Trophoblast cell (in vitro differentiated cells and primary cell): ENCODE measurements around the gene INAFM2.

ENCODE experiments used
- DNase-seq, 2 donors: peaks; one replicate each; pipeline ENCODE4 v3.0.0-alpha.2; 2016
- H2AFZ ChIP-seq: 2 replicates; pipeline ENCODE4 v1.6.1; 2013; ENCODE audit warnings: low read length, moderate library complexity, mild to moderate bottlenecking; ENCODE audit not compliant: insufficient read depth, poor library complexity
- H2AK5ac ChIP-seq: 2 replicates; pipeline ENCODE4 v1.6.1; 2013; ENCODE audit warnings: mild to moderate bottlenecking, low read length
- H2BK120ac ChIP-seq: 2 replicates; pipeline ENCODE4 v1.6.1; 2013; ENCODE audit warnings: low read length, mild to moderate bottlenecking, moderate library complexity; ENCODE audit not compliant: insufficient read depth, poor library complexity
- H2BK12ac ChIP-seq: 2 replicates; pipeline ENCODE4 v1.6.1; 2013; ENCODE audit warnings: mild to moderate bottlenecking, low read length, moderate library complexity
- H2BK5ac ChIP-seq: 2 replicates; pipeline ENCODE4 v1.6.1; 2013; ENCODE audit warnings: low read length, low read depth, moderate library complexity, mild to moderate bottlenecking; ENCODE audit not compliant: poor library complexity
- H3K14ac ChIP-seq: 2 replicates; pipeline ENCODE4 v1.6.1; 2013; ENCODE audit warnings: mild to moderate bottlenecking, low read length
- H3K18ac ChIP-seq: 2 replicates; pipeline ENCODE4 v1.6.1; 2013; ENCODE audit warnings: mild to moderate bottlenecking, low read length
- H3K23ac ChIP-seq: 2 replicates; pipeline ENCODE4 v1.6.1; 2013; ENCODE audit warnings: low read length
- H3K27ac ChIP-seq: 2 replicates; pipeline ENCODE4 v1.5.1; 2013; ENCODE audit warnings: low read depth, mild to moderate bottlenecking, inconsistent platforms, low read length, moderate library complexity
- H3K27me3 ChIP-seq: 2 replicates; pipeline ENCODE4 v1.6.1; 2013; ENCODE audit warnings: inconsistent platforms, mild to moderate bottlenecking, low read length, moderate library complexity; ENCODE audit not compliant: insufficient read depth
- H3K36me3 ChIP-seq, 2 experiments: 1 replicate in 1 of 2; 2 replicates in 1 of 2; pipeline ENCODE4 v1.6.1; 2013; ENCODE audit warnings: low read length in 2 of 2, mild to moderate bottlenecking in 2 of 2, moderate library complexity in 1 of 2; ENCODE audit not compliant: insufficient read depth in 2 of 2, control insufficient read depth in 1 of 2
- H3K4ac ChIP-seq: 2 replicates; pipeline ENCODE4 v1.6.1; 2013; ENCODE audit warnings: low read depth, mild to moderate bottlenecking, low read length, moderate library complexity
- H3K4me1 ChIP-seq, 2 experiments: 1 replicate in 1 of 2; 2 replicates in 1 of 2; pipeline ENCODE4 v1.6.1; 2013; ENCODE audit warnings: low read length in 2 of 2, mild to moderate bottlenecking in 2 of 2, moderate library complexity in 1 of 2; ENCODE audit not compliant: insufficient read depth in 2 of 2, control insufficient read depth in 1 of 2
- H3K4me2 ChIP-seq: 2 replicates; pipeline ENCODE4 v1.6.1; 2013; ENCODE audit warnings: inconsistent platforms, mild to moderate bottlenecking, low read length, moderate library complexity
- H3K4me3 ChIP-seq: 2 replicates; pipeline ENCODE4 v1.5.1; 2013; ENCODE audit warnings: mild to moderate bottlenecking, low read depth, low read length, inconsistent platforms
- H3K79me1 ChIP-seq: one replicate; pipeline ENCODE4 v1.6.1; 2013; ENCODE audit warnings: low read length
- H3K79me2 ChIP-seq: 2 replicates; pipeline ENCODE4 v1.6.1; 2013; ENCODE audit warnings: low read length, mild to moderate bottlenecking; ENCODE audit not compliant: control insufficient read depth, insufficient read depth, poor library complexity
- H3K9ac ChIP-seq: 2 replicates; pipeline ENCODE4 v1.6.1; 2013; ENCODE audit warnings: mild to moderate bottlenecking, low read length
- H3K9me3 ChIP-seq: 2 replicates; pipeline ENCODE4 v1.6.1; 2013; ENCODE audit warnings: low read depth, mild to moderate bottlenecking, control low read depth, inconsistent platforms, low read length; ENCODE audit not compliant: insufficient read depth
- H4K12ac ChIP-seq: 2 replicates; pipeline ENCODE4 v1.6.1; 2013; ENCODE audit warnings: low read depth, mild to moderate bottlenecking, low read length, moderate library complexity
- H4K8ac ChIP-seq: 2 replicates; pipeline ENCODE4 v1.6.1; 2013; ENCODE audit warnings: low read depth, mild to moderate bottlenecking, low read length, moderate library complexity
- H4K91ac ChIP-seq: one replicate; pipeline ENCODE4 v1.6.1; 2013; ENCODE audit warnings: low read depth, mild to moderate bottlenecking, low read length, moderate library complexity
- WGBS: extraction: QIAGEN DNeasy Blood & Tissue Kit; methylation state at CpG from one replicate; pipeline ENCODE4 v1.1.7; 2013; ENCODE audit warnings: missing lambda C conversion rate; ENCODE audit not compliant: insufficient read length, insufficient coverage; ENCODE audit errors: extremely low coverage; 5-methylcytosine and 5-hydroxymethylcytosine counted together

INAFM2 gene

GRCh38 chr15:40344217-40344616 lies 20.7 kb downstream of the INAFM2 start:
- Histone ChIP-seq H3K36me3 (no peaks in the 10 kb centered on the region), H3K4me3 (no peak overlapping the region), H3K79me2 (no peaks in the 10 kb centered on the region), H3K79me1 (no peaks in the 10 kb centered on the region), H3K9ac (no peak overlapping the region), H2AK5ac (no peak overlapping the region), H3K4ac (no peak overlapping the region), H2BK12ac (no peak overlapping the region), H3K18ac (no peak overlapping the region), H4K91ac (no peak overlapping the region), H3K27ac (no peak overlapping the region), H4K12ac (no peak overlapping the region), H2BK5ac (no peak overlapping the region), H4K8ac (no peak overlapping the region), H3K14ac (no peak overlapping the region), H3K9me3 (peaks cover 2% of the 10 kb centered on the region), H2BK120ac (no peak overlapping the region), H2AFZ (no peak overlapping the region), H3K27me3 (no peaks in the 10 kb centered on the region), H3K4me1 (peaks cover 0 to 3% of the 10 kb centered on the region in 2 experiments), H3K23ac (no peak overlapping the region), H3K4me2 (no peak overlapping the region)
- no CpG with 5 or more reads among the region's 6 CpGs for WGBS
- no peak for DNase-seq

GRCh38 chr15:40344631-40345120 lies 21.2 kb downstream of the INAFM2 start:
- Histone ChIP-seq H2AK5ac (no peak overlapping the region), H2BK120ac (no peak overlapping the region), H4K12ac (no peak overlapping the region), H3K79me2 (no peaks in the 10 kb centered on the region), H3K4me1 (peaks cover 0 to 3% of the 10 kb centered on the region in 2 experiments), H2BK5ac (no peak overlapping the region), H3K79me1 (no peaks in the 10 kb centered on the region), H3K4ac (no peak overlapping the region), H3K18ac (no peak overlapping the region), H4K91ac (no peak overlapping the region), H3K14ac (no peak overlapping the region), H2AFZ (no peak overlapping the region), H3K36me3 (no peaks in the 10 kb centered on the region), H3K4me2 (no peak overlapping the region), H3K4me3 (no peak overlapping the region), H3K9ac (no peak overlapping the region), H3K27me3 (no peaks in the 10 kb centered on the region), H2BK12ac (no peak overlapping the region), H3K23ac (no peak overlapping the region), H3K9me3 (peaks cover 2% of the 10 kb centered on the region), H3K27ac (no peak overlapping the region), H4K8ac (no peak overlapping the region)
- WGBS, result no CpG with 5 or more reads among the region's 15 CpGs
- peak in 1 of 2 donors; percentile 57 for DNase-seq

- H3K4me3 ChIP-seq, result no peak overlapping the region
- DNase-seq, result no peak
- no peak overlapping the region for H4K12ac ChIP-seq
- no peak overlapping the region for H2AFZ ChIP-seq
- peaks cover 0 to 3% of the 10 kb centered on the region in 2 experiments for H3K4me1 ChIP-seq
- peaks cover 2% of the 10 kb centered on the region for H3K9me3 ChIP-seq
- H3K14ac ChIP-seq, result no peak overlapping the region
- H4K8ac ChIP-seq, result no peak overlapping the region
- H3K27me3 ChIP-seq, result no peaks in the 10 kb centered on the region
- no peaks in the 10 kb centered on the region for H3K79me2 ChIP-seq
- no peak overlapping the region for H3K9ac ChIP-seq
- H3K4ac ChIP-seq, result no peak overlapping the region
- no peak overlapping the region for H2BK12ac ChIP-seq
- no peak overlapping the region for H3K27ac ChIP-seq
- H3K18ac ChIP-seq, result no peak overlapping the region
- H2BK5ac ChIP-seq, result no peak overlapping the region
- no peak overlapping the region for H3K23ac ChIP-seq
- no peak overlapping the region for H2AK5ac ChIP-seq
- WGBS, result no CpG with 5 or more reads among the region's 10 CpGs
- H2BK120ac ChIP-seq, result no peak overlapping the region
- H3K79me1 ChIP-seq, result no peaks in the 10 kb centered on the region
- no peak overlapping the region for H4K91ac ChIP-seq
- H3K4me2 ChIP-seq, result no peak overlapping the region
- no peaks in the 10 kb centered on the region for H3K36me3 ChIP-seq
Observed at GRCh38 chr15:40345225-40345866, 21.9 kb downstream of the INAFM2 start.

- Histone ChIP-seq H4K91ac (no peak overlapping the region), H3K18ac (no peak overlapping the region)
Observed at GRCh38 chr15:40345867-40346578, 22.5 kb downstream of the INAFM2 start.

More at GRCh38 chr15:40345867-40346578, 22.5 kb downstream of the INAFM2 start:
- Histone ChIP-seq H3K14ac (no peak overlapping the region), H2BK120ac (no peak overlapping the region), H3K27me3 (no peaks in the 10 kb centered on the region), H3K9me3 (peaks cover 2% of the 10 kb centered on the region), H2BK12ac (no peak overlapping the region), H2AK5ac (no peak overlapping the region), H3K27ac (no peak overlapping the region), H3K79me2 (no peaks in the 10 kb centered on the region), H3K4me2 (no peak overlapping the region), H3K79me1 (no peaks in the 10 kb centered on the region), H3K9ac (no peak overlapping the region), H2AFZ (no peak overlapping the region), H3K4me3 (no peak overlapping the region), H3K4me1 (no peaks in the 10 kb centered on the region), H2BK5ac (no peak overlapping the region), H3K36me3 (no peaks in the 10 kb centered on the region), H4K12ac (no peak overlapping the region), H4K8ac (no peak overlapping the region), H3K23ac (no peak overlapping the region), H3K4ac (no peak overlapping the region)
- no CpG with 5 or more reads among the region's 6 CpGs for WGBS
- DNase-seq, result no peak
